Measurements from ENCODE around the gene MEGF9.

Gene MEGF9

GRCh38 chr9:120714088-120714845 lies at the start of gene MEGF9:
MEGF9 (minus strand) TSS chr9:120714470; CDS start chr9:120714358, 112 bp downstream.
- H3K4me3 ChIP-seq, result peak within 1 kb of the TSS; percentile 83
- no peak for TF ChIP-seq CTCF (IDR thresholded peaks at IDR 0.05)
- H3K27ac ChIP-seq, result peak within 1 kb of the TSS; percentile 86 to 90
- peak; percentile 99 for DNase-seq (ENCODE audit: low spot score)

- no peak for DNase-seq (ENCODE audit: low spot score)
- no peak for TF ChIP-seq CTCF (IDR thresholded peaks at IDR 0.05)
These were observed 46.7 kb upstream of the MEGF9 start for GRCh38 chr9:120761006-120761405.

GRCh38 chr9:120759755-120760400 lies 45.6 kb upstream of the MEGF9 start:
- TF ChIP-seq CTCF (IDR thresholded peaks at IDR 0.05), result no peak

More at GRCh38 chr9:120761006-120761405, 46.7 kb upstream of the MEGF9 start:
- Histone ChIP-seq H3K27ac (no peak overlapping the region), H3K4me3 (no peak overlapping the region)

GRCh38 chr9:120758544-120758943 lies 44.3 kb upstream of the MEGF9 start:
- Histone ChIP-seq H3K27ac (no peak overlapping the region), H3K4me3 (no peak overlapping the region)
- TF ChIP-seq CTCF (IDR thresholded peaks at IDR 0.05), result no peak
- no peak for DNase-seq (ENCODE audit: low spot score)

More at GRCh38 chr9:120759755-120760400, 45.6 kb upstream of the MEGF9 start:
- Histone ChIP-seq H3K4me3 (no peak overlapping the region), H3K27ac (no peak overlapping the region)
- no peak for DNase-seq (ENCODE audit: low spot score)

- no peak for DNase-seq (ENCODE audit: low spot score)
These were observed 43.0 kb upstream of the MEGF9 start for GRCh38 chr9:120757026-120757913.

GRCh38 chr9:120756531-120756930 lies 42.3 kb upstream of the MEGF9 start:
- no peak for TF ChIP-seq CTCF (IDR thresholded peaks at IDR 0.05)
- H3K27ac ChIP-seq, result no peak overlapping the region
- DNase-seq (ENCODE audit: low spot score), result no peak
- no peak overlapping the region for H3K4me3 ChIP-seq

More at GRCh38 chr9:120757026-120757913, 43.0 kb upstream of the MEGF9 start:
- Histone ChIP-seq H3K27ac (no peak overlapping the region), H3K4me3 (no peak overlapping the region)
- TF ChIP-seq CTCF (IDR thresholded peaks at IDR 0.05), result no peak
